HG03108 (cell line): ENCODE measurements around the gene CLK1.
A peak's percentile ranks its signal among the peaks of the same experiment; 100 is the strongest.
"Not testable (repeated sequence)": the region's sequence is repeated elsewhere in the genome, so short reads cannot be mapped to it uniquely, and the experiment has no call there.

ENCODE experiments used
- ATAC-seq: cut with Tn5 transposase; IDR thresholded peaks from one replicate; pipeline ENCODE4 v1.9.1; 2021; ENCODE audit warnings: moderate library complexity; ENCODE audit not compliant: unreplicated experiment

Gene CLK1

DNA sequence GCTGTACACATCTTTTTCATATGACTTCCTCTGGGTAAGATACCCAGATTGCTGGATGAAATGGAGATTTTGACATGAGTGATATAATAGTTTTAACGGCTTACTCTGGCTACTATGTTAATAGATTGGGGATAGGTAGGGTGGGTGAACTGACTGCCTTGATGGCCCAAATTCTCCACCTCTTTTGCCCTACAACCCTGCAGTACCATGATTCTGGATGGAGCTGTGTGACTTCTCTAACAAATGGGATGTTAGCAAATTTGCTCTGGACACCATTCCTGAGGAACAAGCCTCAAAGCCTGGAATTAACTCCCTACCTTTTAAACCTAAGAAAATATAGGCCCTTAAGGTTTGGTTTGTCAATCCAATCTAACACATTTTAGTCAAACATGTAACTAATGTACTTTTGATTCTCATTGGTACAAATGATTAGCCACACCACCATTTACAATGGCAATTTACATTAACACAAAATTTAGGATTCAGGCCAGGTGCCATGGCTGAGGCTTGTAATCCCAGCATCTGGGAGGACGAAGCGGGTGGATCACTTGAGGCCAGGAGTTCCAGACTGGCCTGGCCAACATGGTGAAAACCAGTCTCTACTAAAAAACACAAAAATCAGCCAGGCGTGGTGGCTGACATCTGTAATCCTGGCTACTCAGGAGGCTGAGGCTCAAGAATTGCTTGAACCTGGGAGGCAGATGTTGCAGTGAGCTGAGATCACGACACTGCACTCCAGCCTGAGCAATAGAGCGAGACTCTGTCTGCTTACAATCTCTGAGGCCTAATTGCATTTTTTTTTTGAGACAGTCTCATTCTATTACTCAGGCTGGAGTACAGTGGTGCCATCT lies 12.8 kb downstream of the CLK1 start:
- ATAC-seq: no peak

GRCh38 chr2:200850512-200851256 lies 13.8 kb downstream of the CLK1 start:
- no peak for ATAC-seq

- no peak for ATAC-seq
Measured at GRCh38 chr2:200847939-200848338, 16.5 kb downstream of the CLK1 start.

- ATAC-seq: no peak
Measured at GRCh38 chr2:200847269-200847668, 17.2 kb downstream of the CLK1 start.

- no peak for ATAC-seq
Measured at GRCh38 chr2:200845669-200846325, 18.7 kb downstream of the CLK1 start.

GRCh38 chr2:200845194-200845593 lies 19.3 kb downstream of the CLK1 start:
- ATAC-seq: no peak

- ATAC-seq: no peak
Measured at GRCh38 chr2:200843993-200844948, 20.2 kb downstream of the CLK1 start.

- ATAC-seq: no peak
Measured at GRCh38 chr2:200839513-200839912, 24.9 kb downstream of the CLK1 start.

- no peak for ATAC-seq
Measured at GRCh38 chr2:200834701-200835100, 29.8 kb downstream of the CLK1 start.

DNA sequence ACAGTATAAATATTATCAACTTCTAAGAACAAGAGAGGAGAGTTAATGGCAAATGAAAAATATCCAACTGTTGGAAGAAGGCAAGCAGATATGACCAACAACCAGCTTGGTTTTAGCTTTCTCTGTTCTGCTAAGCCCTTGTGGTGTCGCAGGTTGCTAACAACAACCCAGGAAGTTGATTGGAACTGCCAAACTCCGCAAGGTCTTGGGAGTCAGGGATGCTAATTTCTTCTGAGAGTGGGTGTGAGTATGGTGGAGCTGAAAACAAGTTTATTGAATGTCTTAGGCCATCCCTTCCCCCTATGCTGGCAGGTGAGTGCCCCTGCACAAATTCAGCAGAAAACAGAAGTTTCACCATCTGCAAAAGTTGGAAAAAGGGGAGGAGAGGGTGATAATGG lies 35.2 kb downstream of the CLK1 start:
- no peak for ATAC-seq

DNA sequence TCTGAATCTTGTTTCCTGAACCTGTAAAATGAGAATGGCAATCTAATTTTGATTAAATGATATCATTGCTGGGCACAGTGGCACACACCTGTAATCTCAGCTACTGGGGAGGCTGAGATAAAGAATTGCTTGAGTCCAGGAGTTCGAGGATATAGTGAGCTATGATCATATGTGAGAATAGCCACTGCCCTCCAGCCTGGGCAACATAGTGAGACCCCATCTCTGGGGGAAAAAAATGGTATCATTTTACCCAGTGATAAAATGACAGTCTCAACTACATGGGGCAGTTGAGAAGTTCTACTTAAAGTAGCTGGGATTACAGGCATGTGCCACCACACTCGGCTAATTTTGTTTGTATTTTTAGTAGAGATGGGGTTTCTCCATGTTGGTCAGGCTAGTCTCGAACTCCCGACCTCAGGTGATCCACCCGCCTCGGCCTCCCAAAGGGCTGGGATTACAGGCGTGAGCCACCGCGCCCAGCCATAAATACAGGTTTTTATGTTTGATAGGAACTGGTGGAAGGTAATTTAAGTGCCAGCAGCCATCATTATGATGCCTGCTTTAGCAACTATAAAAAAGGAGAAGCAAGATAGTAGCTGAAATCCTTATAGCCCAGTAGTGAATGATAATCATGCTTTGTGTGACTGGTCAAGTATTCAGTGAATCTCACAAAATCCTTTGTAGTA lies 35.7 kb downstream of the CLK1 start:
- no peak for ATAC-seq

DNA sequence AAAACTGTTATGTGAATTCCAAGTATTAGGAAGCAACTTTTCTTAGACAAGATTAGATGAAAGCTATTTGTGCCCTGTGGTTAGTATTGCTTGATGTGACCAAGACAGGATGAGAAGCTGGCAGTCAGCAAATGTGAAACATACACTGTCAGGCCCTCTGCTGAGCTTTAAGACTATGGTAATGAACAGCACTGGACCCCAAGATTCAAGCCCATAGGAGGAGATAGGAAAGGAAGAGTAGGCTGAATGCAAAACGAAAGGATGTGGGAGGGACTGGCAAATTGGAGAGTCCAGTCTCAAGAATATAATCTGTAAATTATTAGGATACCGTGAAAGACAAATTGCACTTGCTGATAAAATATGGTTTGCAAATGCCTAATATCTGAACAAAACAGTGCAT lies 36.4 kb downstream of the CLK1 start:
- no peak for ATAC-seq

DNA sequence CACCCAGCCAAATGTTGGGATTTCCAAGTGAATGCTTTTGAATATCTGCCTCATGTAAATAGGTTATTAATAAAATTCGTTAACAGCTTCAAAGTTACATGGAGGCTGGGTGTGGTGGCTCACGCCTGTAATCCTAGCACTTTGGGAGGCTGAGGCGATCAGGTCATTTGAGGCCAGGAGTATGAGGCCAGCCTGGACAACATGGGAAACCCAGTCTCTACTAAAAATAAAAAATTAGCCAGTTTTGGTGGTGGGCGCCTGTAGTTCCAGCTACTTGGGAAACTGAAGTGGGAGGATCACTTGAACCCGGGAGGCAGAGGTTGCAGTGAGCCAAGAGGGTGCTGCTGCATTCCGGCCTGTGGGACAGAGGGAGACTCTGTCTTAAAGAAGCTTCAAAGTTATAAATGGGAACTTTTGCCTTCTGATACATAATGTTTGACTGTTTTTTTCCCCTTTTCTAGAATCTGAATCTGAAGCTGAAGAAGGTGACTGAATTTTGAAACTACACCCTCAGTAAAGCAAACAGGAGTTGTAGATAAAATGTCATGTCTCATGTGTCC lies 42.7 kb downstream of the CLK1 start:
- ATAC-seq: no peak

DNA sequence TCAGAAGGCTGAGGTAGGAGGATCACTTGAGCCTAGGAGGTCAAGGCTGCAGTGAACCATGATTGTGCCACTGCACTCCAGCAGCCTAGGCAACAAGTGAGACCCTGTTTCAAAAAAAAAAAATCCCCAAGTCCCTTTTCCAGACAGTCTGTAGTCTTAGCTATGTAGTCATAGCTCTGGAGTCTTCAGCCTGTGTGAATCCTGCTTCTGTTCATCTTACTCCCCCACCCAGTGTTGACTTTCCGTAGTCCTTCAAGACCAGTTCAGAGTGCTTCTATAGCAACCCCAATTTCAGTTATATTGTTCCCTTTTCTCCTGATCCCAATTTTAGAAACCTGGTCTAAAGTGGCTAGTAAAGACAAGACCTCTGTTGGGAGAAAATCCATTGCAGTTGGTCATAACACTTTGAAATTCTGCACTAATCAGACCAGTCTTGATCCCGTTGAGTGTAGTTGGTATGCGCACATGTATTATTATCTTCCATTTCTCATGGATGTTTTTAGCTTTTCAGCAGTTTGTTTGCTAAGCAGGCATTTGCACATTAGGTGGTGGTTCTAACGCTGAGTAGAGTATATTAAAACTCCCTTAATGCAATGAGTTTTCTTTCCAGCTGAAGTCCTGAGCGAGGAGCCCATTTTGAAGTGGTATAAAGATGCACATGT lies 43.8 kb downstream of the CLK1 start:
- ATAC-seq: no peak

DNA sequence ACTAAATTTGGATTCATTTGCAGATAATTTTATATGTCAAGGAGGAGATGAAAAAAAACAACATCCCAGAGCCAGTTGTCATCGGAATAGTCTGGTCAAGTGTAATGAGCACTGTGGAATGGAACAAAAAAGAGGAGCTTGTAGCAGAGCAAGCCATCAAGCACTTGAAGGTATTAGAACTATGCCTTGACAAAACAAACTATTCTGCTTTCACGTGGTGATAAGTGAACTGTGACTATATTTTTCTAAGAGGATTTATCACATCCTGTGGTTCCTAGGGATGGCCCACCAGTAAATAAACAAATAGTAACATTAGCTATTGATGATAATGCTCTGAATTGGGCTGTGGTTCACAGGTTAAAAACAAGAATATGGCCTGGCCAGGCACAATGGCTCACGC lies 45.7 kb downstream of the CLK1 start:
- not testable (repeated sequence) for ATAC-seq

GRCh38 chr2:200814917-200815316 lies 49.5 kb downstream of the CLK1 start:
- ATAC-seq: no peak

DNA sequence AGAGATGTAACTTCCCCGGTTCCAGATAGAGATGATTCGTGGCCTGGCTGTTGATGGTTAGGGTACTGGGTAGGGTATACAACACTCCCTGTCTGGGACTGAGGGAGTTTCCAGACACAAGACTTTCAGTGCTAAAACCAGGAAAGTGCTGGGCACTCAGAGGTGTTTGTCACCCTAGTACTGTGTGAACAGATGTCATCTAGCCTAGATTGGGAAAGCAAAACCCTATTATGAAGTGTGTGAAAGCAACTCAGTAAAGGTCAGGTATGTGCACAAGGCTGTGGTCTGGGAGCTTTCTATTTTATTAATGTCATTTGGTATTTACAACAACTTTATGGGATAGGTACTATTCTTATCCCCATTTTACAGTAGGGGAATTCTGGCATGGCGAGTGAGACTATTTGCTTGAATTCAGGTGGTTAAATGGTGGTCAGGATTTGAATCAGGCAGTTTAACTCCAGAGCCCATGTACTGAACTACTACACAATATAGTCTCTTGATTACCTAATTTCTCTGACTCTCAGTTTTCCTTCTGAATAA lies 50.1 kb downstream of the CLK1 start:
- no peak for ATAC-seq

- peak; percentile 34 for ATAC-seq
Measured at GRCh38 chr2:200812122-200813022, 52.1 kb downstream of the CLK1 start.
